GM13976 (cell line): ENCODE results near the gene CLIP4.

Experiments used
- DNase-seq: peaks from one replicate; pipeline ENCODE4 v3.0.0; 2012; ENCODE audit warnings: low spot score
- CTCF ChIP-seq: IDR thresholded peaks from 2 replicates; pipeline ENCODE4 v1.5.1; 2012; ENCODE audit warnings: borderline replicate concordance, mild to moderate bottlenecking; ENCODE audit not compliant: insufficient read depth; ENCODE audit errors: extremely low read depth, missing control alignments, control extremely low read depth
- in situ Hi-C: fragments of 300-500 bp; cut with MboI; formaldehyde crosslinking; loops from one replicate; pipeline ENCODE4 v1.12.0; 2022; ENCODE audit warnings: low sequenced_read_pairs, mixed read lengths, inconsistent platforms; ENCODE audit not compliant: unreplicated experiment

CLIP4 gene

GRCh38 chr2:29220506-29221270, 105.5 kb downstream of the CLIP4 start:
- TF ChIP-seq CTCF = no peak
- no peak for DNase-seq
- in situ Hi-C loops = no loop called here

- in situ Hi-C loops = no loop called here
- TF ChIP-seq CTCF = no peak
- DNase-seq = peak; percentile 11
These were observed 107.4 kb downstream of the CLIP4 start for GRCh38 chr2:29222381-29223179.

GRCh38 chr2:29223257-29223656, 108.0 kb downstream of the CLIP4 start:
- TF ChIP-seq CTCF = no peak
- in situ Hi-C loops = no loop called here
- DNase-seq = peak; percentile 7

GRCh38 chr2:29223851-29224692, 108.9 kb downstream of the CLIP4 start:
- no peak for TF ChIP-seq CTCF
- no peak for DNase-seq
- in situ Hi-C loops = no loop called here

- in situ Hi-C loops = no loop called here
- no peak for TF ChIP-seq CTCF
- DNase-seq = no peak
These were observed 109.7 kb downstream of the CLIP4 start for GRCh38 chr2:29224693-29225551.
